H9 (cell line): ENCODE results near the gene ZNF490. TPM values are rescaled to one million over a fixed set of nuclear protein-coding genes. Genes with fewer than 3 reads are reported as not detected.

Source experiments
- DNase-seq: peaks from one replicate; pipeline ENCODE4 v3.0.0-alpha.2; 2017
- H2AFZ ChIP-seq: one replicate; pipeline ENCODE4 v1.6.1; 2013; ENCODE audit warnings: mild to moderate bottlenecking, low read length, control low read depth, moderate library complexity
- H2AK5ac ChIP-seq: 2 replicates; pipeline ENCODE4 v1.6.1; 2013; ENCODE audit warnings: low read length, control low read depth, mixed read lengths; ENCODE audit not compliant: insufficient read length
- H2BK120ac ChIP-seq: one replicate; pipeline ENCODE4 v1.6.1; 2013; ENCODE audit warnings: low read depth, mild to moderate bottlenecking, low read length, control low read depth, inconsistent platforms; ENCODE audit not compliant: poor library complexity, severe bottlenecking
- H2BK12ac ChIP-seq: 2 replicates; pipeline ENCODE4 v1.6.1; 2013; ENCODE audit warnings: low read length, control low read depth, mixed read lengths, low read depth; ENCODE audit not compliant: insufficient read length
- H2BK15ac ChIP-seq: 2 replicates; pipeline ENCODE4 v1.6.1; 2013; ENCODE audit warnings: low read depth, low read length, control low read depth
- H2BK20ac ChIP-seq: one replicate; pipeline ENCODE4 v1.6.1; 2013; ENCODE audit warnings: low read depth, mild to moderate bottlenecking, low read length, control low read depth, inconsistent platforms; ENCODE audit not compliant: poor library complexity, severe bottlenecking
- H2BK5ac ChIP-seq: 2 replicates; pipeline ENCODE4 v1.6.1; 2013; ENCODE audit warnings: low read length, control low read depth, mixed read lengths; ENCODE audit not compliant: insufficient read length
- H3K14ac ChIP-seq: 2 replicates; pipeline ENCODE4 v1.6.1; 2013; ENCODE audit warnings: low read length, control low read depth; ENCODE audit not compliant: insufficient read depth
- H3K18ac ChIP-seq: 2 replicates; pipeline ENCODE4 v1.6.1; 2013; ENCODE audit warnings: low read depth, mild to moderate bottlenecking, mixed read lengths, low read length, control low read depth; ENCODE audit not compliant: insufficient read length
- H3K23ac ChIP-seq: 2 replicates; pipeline ENCODE4 v1.6.1; 2013; ENCODE audit warnings: low read length, control low read depth, mixed read lengths, low read depth; ENCODE audit not compliant: insufficient read length
- H3K23me2 ChIP-seq: 2 replicates; pipeline ENCODE4 v1.6.1; 2013; ENCODE audit warnings: low read depth, mild to moderate bottlenecking, mixed read lengths, low read length, control low read depth; ENCODE audit not compliant: insufficient read length, poor library complexity, severe bottlenecking
- H3K27ac ChIP-seq: 2 replicates; pipeline ENCODE4 v1.5.1; 2013; ENCODE audit warnings: low read length, control low read depth, mixed read lengths, low read depth; ENCODE audit not compliant: insufficient read length
- H3K27me3 ChIP-seq: 2 replicates; pipeline ENCODE4 v1.6.1; 2013; ENCODE audit warnings: low read length, control low read depth, inconsistent platforms; ENCODE audit not compliant: insufficient read depth
- H3K4ac ChIP-seq: 2 replicates; pipeline ENCODE4 v1.6.1; 2013; ENCODE audit warnings: low read depth, mild to moderate bottlenecking, control low read depth, inconsistent platforms, low read length, moderate library complexity
- H3K4me1 ChIP-seq: 2 replicates; pipeline ENCODE4 v1.6.1; 2013; ENCODE audit warnings: low read length, control low read depth, inconsistent platforms; ENCODE audit not compliant: insufficient read depth
- H3K4me2 ChIP-seq: 2 replicates; pipeline ENCODE4 v1.6.1; 2013; ENCODE audit warnings: low read length, control low read depth, mixed read lengths; ENCODE audit not compliant: insufficient read length, insufficient read depth
- H3K56ac ChIP-seq: 2 replicates; pipeline ENCODE4 v1.6.1; 2013; ENCODE audit warnings: low read depth, mild to moderate bottlenecking, mixed read lengths, low read length, control low read depth; ENCODE audit not compliant: insufficient read length
- H3K79me1 ChIP-seq: 2 replicates; pipeline ENCODE4 v1.6.1; 2013; ENCODE audit warnings: low read depth, mild to moderate bottlenecking, moderate library complexity, low read length, control low read depth, inconsistent platforms; ENCODE audit not compliant: insufficient read depth, poor library complexity, severe bottlenecking
- H3K79me2 ChIP-seq: 2 replicates; pipeline ENCODE4 v1.6.1; 2013; ENCODE audit warnings: low read length, control low read depth, inconsistent platforms; ENCODE audit not compliant: insufficient read depth
- H3K9ac ChIP-seq: 2 replicates; pipeline ENCODE4 v1.6.1; 2013; ENCODE audit warnings: low read length, control low read depth, mixed read lengths; ENCODE audit not compliant: insufficient read length; ENCODE audit errors: extremely low read depth
- H3K9me3 ChIP-seq: one replicate; pipeline ENCODE4 v1.6.1; 2013; ENCODE audit warnings: low read depth, low read length, inconsistent platforms; ENCODE audit not compliant: control insufficient read depth
- H3T11ph ChIP-seq: one replicate; pipeline ENCODE4 v1.6.1; 2013; ENCODE audit warnings: mild to moderate bottlenecking, low read length, control low read depth, inconsistent platforms
- H4K20me1 ChIP-seq: one replicate; pipeline ENCODE4 v1.6.1; 2013; ENCODE audit not compliant: control insufficient read depth, insufficient read length, insufficient read depth
- H4K5ac ChIP-seq: 2 replicates; pipeline ENCODE4 v1.6.1; 2013; ENCODE audit warnings: low read depth, mild to moderate bottlenecking, mixed read lengths, low read length, control low read depth; ENCODE audit not compliant: insufficient read length
- H4K8ac ChIP-seq: replicated peaks from 2 replicates; pipeline ENCODE4 v1.6.1; 2013; ENCODE audit warnings: low read length, control low read depth, mixed read lengths, low read depth; ENCODE audit not compliant: insufficient read length
- H4K91ac ChIP-seq: 2 replicates; pipeline ENCODE4 v1.6.1; 2013; ENCODE audit warnings: low read depth, mild to moderate bottlenecking, moderate library complexity, mixed read lengths, low read length, control low read depth; ENCODE audit not compliant: insufficient read length
- H3K27ac Mint-ChIP-seq, 3 experiments: 2 replicates in 2 of 3; 3 replicates in 1 of 3; pipeline ENCODE4 v1.8.0; 2020 to 2021; ENCODE audit warnings: mixed read lengths in 3 of 3, mild to moderate bottlenecking in 1 of 3, moderate library complexity in 1 of 3
- H3K27me3 Mint-ChIP-seq: 2 replicates; pipeline ENCODE4 v1.8.0; 2021; ENCODE audit warnings: low read depth, mild to moderate bottlenecking, moderate library complexity, mixed read lengths
- H3K36me3 Mint-ChIP-seq, 3 experiments: 2 replicates in 2 of 3; 3 replicates in 1 of 3; pipeline ENCODE4 v1.8.0; 2020 to 2021; ENCODE audit warnings: low read depth in 3 of 3, mixed read lengths in 3 of 3; ENCODE audit not compliant: insufficient read depth in 1 of 3
- H3K4me1 Mint-ChIP-seq, 2 experiments: 2 replicates each; pipeline ENCODE4 v1.8.0; 2020; ENCODE audit warnings: mixed read lengths in 2 of 2
- H3K4me3 Mint-ChIP-seq, 2 experiments: 2 replicates in 1 of 2; 3 replicates in 1 of 2; pipeline ENCODE4 v1.8.0; 2020 to 2021; ENCODE audit warnings: mild to moderate bottlenecking in 2 of 2, mixed read lengths in 2 of 2, moderate library complexity in 1 of 2
- H3K9me3 Mint-ChIP-seq, 2 experiments: 2 replicates in 1 of 2; 3 replicates in 1 of 2; pipeline ENCODE4 v1.8.0; 2020; ENCODE audit warnings: mild to moderate bottlenecking in 2 of 2, mixed read lengths in 2 of 2, moderate library complexity in 1 of 2
- WGBS: extraction: QIAGEN DNeasy Blood & Tissue Kit; methylation state at CpG from one replicate; pipeline ENCODE4 v1.1.7; 2013; ENCODE audit warnings: missing lambda C conversion rate, low lambda C conversion rate, mixed read lengths; ENCODE audit not compliant: insufficient read length; ENCODE audit errors: extremely low coverage; 5-methylcytosine and 5-hydroxymethylcytosine counted together
- total RNA-seq: library from RNA; stranded (reverse); gene quantifications from 2 replicates; pipeline ENCODE4 v1.2.1, GENCODE V29; 2021
- TF ChIP-seq, protein P1 (sequence below): fragments of 200-600 bp; sonication (generic); conservative IDR thresholded peaks from 3 replicates; pipeline ENCODE4 v1.8.0; 2021; ENCODE audit warnings: antibody characterized with exemption, mild to moderate bottlenecking

The ZNF490 gene
- total RNA-seq, 1 experiment from 2014 or later = 10.1 TPM

DNA sequence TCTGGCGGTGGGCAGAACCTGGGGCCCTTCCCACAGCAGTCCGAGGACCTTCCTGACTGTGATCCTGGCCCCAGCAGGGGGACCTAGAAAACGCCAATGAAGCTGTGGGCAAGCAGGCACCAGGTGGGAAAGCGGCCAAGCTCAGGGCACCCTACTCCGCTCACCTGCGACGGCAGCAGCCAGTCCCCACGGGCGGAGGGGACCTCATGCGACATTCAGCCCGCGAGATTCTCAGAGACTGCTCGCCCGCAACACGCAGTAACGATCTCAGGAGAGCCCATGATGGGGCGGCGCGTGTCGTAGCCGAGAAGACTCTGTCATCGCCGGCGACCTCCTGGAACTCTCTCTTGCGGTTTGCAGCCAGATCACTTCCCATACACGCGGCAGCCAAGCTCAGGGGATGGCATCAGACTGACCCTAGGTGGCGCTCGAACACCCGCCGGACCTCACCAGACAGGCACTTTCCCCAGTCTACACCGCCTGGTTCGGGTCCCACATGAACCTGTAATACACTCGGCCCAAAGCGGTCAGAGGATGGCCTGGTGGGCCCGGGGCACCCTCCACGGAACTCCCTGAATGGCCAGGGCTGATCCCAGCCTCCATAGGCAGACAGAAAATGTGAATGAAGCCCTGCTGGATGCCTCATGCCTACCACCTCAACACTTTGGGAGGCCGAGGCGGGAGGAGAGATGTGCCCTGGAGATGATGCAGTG lies 29.4 kb upstream of the ZNF490 start:
- peak overlapping the region; percentile 23 for H3K9ac ChIP-seq
- peaks cover 11% of the 10 kb centered on the region for H3K27me3 Mint-ChIP-seq
- no peak overlapping the region for H4K5ac ChIP-seq
- peak; percentile 92 for DNase-seq
- no peak overlapping the region for H3K56ac ChIP-seq
- H2AK5ac ChIP-seq = no peak overlapping the region
- H3K79me1 ChIP-seq = no peaks in the 10 kb centered on the region
- no peak overlapping the region for H3K4ac ChIP-seq
- peak overlapping the region; percentile 69 for H3K18ac ChIP-seq
- H2BK12ac ChIP-seq = no peak overlapping the region
- H3K23me2 ChIP-seq = peaks cover 4% of the 10 kb centered on the region
- peaks cover 3 to 4% of the 10 kb centered on the region in 2 experiments; a peak in 4 of 5 replicates for H3K9me3 Mint-ChIP-seq
- no peak overlapping the region for H3T11ph ChIP-seq
- H4K8ac ChIP-seq = no peak overlapping the region
- peaks cover 0 to 2% (median 2%) of the 10 kb centered on the region in 3 experiments; a peak in 1 of 7 replicates for H3K36me3 Mint-ChIP-seq
- H3K27ac Mint-ChIP-seq = peak overlapping the region in 1 of 3 experiments; percentile 44; a peak in 2 of 7 replicates
- WGBS = no CpG with 5 or more reads among the region's 39 CpGs
- no peak overlapping the region for H3K27ac ChIP-seq
- TF ChIP-seq, protein P1, sequence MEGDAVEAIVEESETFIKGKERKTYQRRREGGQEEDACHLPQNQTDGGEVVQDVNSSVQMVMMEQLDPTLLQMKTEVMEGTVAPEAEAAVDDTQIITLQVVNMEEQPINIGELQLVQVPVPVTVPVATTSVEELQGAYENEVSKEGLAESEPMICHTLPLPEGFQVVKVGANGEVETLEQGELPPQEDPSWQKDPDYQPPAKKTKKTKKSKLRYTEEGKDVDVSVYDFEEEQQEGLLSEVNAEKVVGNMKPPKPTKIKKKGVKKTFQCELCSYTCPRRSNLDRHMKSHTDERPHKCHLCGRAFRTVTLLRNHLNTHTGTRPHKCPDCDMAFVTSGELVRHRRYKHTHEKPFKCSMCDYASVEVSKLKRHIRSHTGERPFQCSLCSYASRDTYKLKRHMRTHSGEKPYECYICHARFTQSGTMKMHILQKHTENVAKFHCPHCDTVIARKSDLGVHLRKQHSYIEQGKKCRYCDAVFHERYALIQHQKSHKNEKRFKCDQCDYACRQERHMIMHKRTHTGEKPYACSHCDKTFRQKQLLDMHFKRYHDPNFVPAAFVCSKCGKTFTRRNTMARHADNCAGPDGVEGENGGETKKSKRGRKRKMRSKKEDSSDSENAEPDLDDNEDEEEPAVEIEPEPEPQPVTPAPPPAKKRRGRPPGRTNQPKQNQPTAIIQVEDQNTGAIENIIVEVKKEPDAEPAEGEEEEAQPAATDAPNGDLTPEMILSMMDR = peak; percentile 94
- H3K79me2 ChIP-seq = no peaks in the 10 kb centered on the region
- no peaks in the 10 kb centered on the region for H3K9me3 ChIP-seq
- H2BK15ac ChIP-seq = no peak overlapping the region
- H3K27me3 ChIP-seq = no peaks in the 10 kb centered on the region
- H2AFZ ChIP-seq = no peak overlapping the region
- peak overlapping the region; percentile 32 for H3K4me2 ChIP-seq
- no peak overlapping the region for H2BK5ac ChIP-seq
- H3K4me1 ChIP-seq = no peaks in the 10 kb centered on the region
- H4K91ac ChIP-seq = no peak overlapping the region
- peak overlapping the region; percentile 42 for H3K14ac ChIP-seq
- H3K4me3 Mint-ChIP-seq = peak overlapping the region; percentile 62 to 74
- no peak overlapping the region for H2BK20ac ChIP-seq
- peaks cover 2 to 3% of the 10 kb centered on the region in 2 experiments; a peak in 1 of 4 replicates for H3K4me1 Mint-ChIP-seq
- no peak overlapping the region for H2BK120ac ChIP-seq
- H4K20me1 ChIP-seq = no peaks in the 10 kb centered on the region
- H3K23ac ChIP-seq = no peak overlapping the region
